GM04504 (cell line): ENCODE measurements around the gene CFAP52.
"Not testable (repeated sequence)": the region's sequence is repeated elsewhere in the genome, so short reads cannot be mapped to it uniquely, and the experiment has no call there.

Experiments used
- DNase-seq: peaks from one replicate; pipeline ENCODE4 v3.0.0-alpha.2; 2012; ENCODE audit warnings: low read depth

CFAP52 gene

GRCh38 chr17:9576521-9577372, at the start of gene CFAP52:
CFAP52 (plus strand) TSS chr17:9576642; CDS start chr17:9576696, 54 bp downstream.
- peak; percentile 41 for DNase-seq

- no peak for DNase-seq
Measured at GRCh38 chr17:9527788-9528187, 48.7 kb upstream of the CFAP52 start.

- no peak for DNase-seq
Measured at GRCh38 chr17:9529033-9529700, 47.3 kb upstream of the CFAP52 start.

GRCh38 chr17:9531034-9531433, 45.4 kb upstream of the CFAP52 start:
- no peak for DNase-seq

- no peak for DNase-seq
Measured at GRCh38 chr17:9532715-9533114, 43.7 kb upstream of the CFAP52 start.

- DNase-seq, result no peak
Measured at GRCh38 chr17:9533441-9533840, 43.0 kb upstream of the CFAP52 start.

GRCh38 chr17:9536061-9536460, 40.4 kb upstream of the CFAP52 start:
- DNase-seq, result no peak

- DNase-seq, result no peak
Measured at GRCh38 chr17:9537177-9537776, 39.2 kb upstream of the CFAP52 start.

- DNase-seq, result no peak
Measured at GRCh38 chr17:9538626-9539025, 37.8 kb upstream of the CFAP52 start.

GRCh38 chr17:9541718-9542117, 34.7 kb upstream of the CFAP52 start:
- no peak for DNase-seq

GRCh38 chr17:9544221-9544620, 32.2 kb upstream of the CFAP52 start:
- no peak for DNase-seq

GRCh38 chr17:9549215-9549614, 27.2 kb upstream of the CFAP52 start:
- no peak for DNase-seq

GRCh38 chr17:9553181-9553580, 23.3 kb upstream of the CFAP52 start:
- no peak for DNase-seq

- DNase-seq, result no peak
Measured at GRCh38 chr17:9553596-9553995, 22.8 kb upstream of the CFAP52 start.

- not testable (repeated sequence) for DNase-seq
Measured at GRCh38 chr17:9554715-9555114, 21.7 kb upstream of the CFAP52 start.

- no peak for DNase-seq
Measured at GRCh38 chr17:9557161-9557755, 19.2 kb upstream of the CFAP52 start.

GRCh38 chr17:9557857-9558256, 18.6 kb upstream of the CFAP52 start:
- no peak for DNase-seq

- DNase-seq, result no peak
Measured at GRCh38 chr17:9564104-9564503, 12.3 kb upstream of the CFAP52 start.

- no peak for DNase-seq
Measured at GRCh38 chr17:9566067-9566466, 10.4 kb upstream of the CFAP52 start.

GRCh38 chr17:9566739-9567138, 9.7 kb upstream of the CFAP52 start:
- DNase-seq, result not testable (repeated sequence)

- DNase-seq, result no peak
Measured at GRCh38 chr17:9568004-9568403, 8.4 kb upstream of the CFAP52 start.

- DNase-seq, result no peak
Measured at GRCh38 chr17:9568957-9569588, 7.4 kb upstream of the CFAP52 start.
